Tracheal epithelial cell (primary cell): Measurements from ENCODE around the gene FBXO17. TPM values are rescaled to one million over a fixed set of nuclear protein-coding genes. Genes with fewer than 3 reads are reported as not detected.

Experiments
- total RNA-seq: library from RNA; depleted of rRNA; stranded (reverse); fragments of >200 nt; gene quantifications from 2 replicates; pipeline ENCODE4 v1.2.1, GENCODE V29; 2014

Gene FBXO17
- total RNA-seq: 24.3 and 27.7 TPM in 2 replicates

GRCh38 chr19:38975214-38975860 is at the start of gene FBXO17:
Gene FBXO17, minus strand, starts transcription at chr19:38975742. Its CDS starts 25,423 bp downstream, at chr19:38950319.

GRCh38 chr19:38930776-38931520 is 44.6 kb downstream of the FBXO17 start, which contains the start of gene MRPS12:
Gene MRPS12, plus strand, starts transcription at chr19:38930944. Its CDS starts 351 bp downstream, at chr19:38931295.

GRCh38 chr19:38929929-38930775 is 45.4 kb downstream of the FBXO17 start, which contains the start of gene SARS2:
Gene SARS2, minus strand, starts transcription at chr19:38930763. Its CDS starts 27 bp downstream, at chr19:38930736.

GRCh38 chr19:38899447-38900201 is 75.9 kb downstream of the FBXO17 start, which contains the start of the genes NFKBIB and SIRT2:
Gene NFKBIB, plus strand, starts transcription at chr19:38899969. Its CDS starts 64 bp downstream, at chr19:38900033.
Gene SIRT2, minus strand, starts transcription at chr19:38899618. Its CDS starts 97 bp downstream, at chr19:38899521.

Other genes with a start within 250 kb of the FBXO17 start
- 5.3 and 7.7 TPM in 2 replicates for gene CAPN12, start 231.3 kb downstream of the FBXO17 start, total RNA-seq
- gene LGALS7, start 202.2 kb downstream of the FBXO17 start, total RNA-seq: 11.6 and 438 TPM in 2 replicates
- gene LGALS7B, start 186.5 kb downstream of the FBXO17 start, total RNA-seq: 85.8 and 4,166 TPM in 2 replicates
- 0.21 TPM in 1 of 2 replicates, not detected in the other for gene LGALS4, start 162.8 kb downstream of the FBXO17 start, total RNA-seq
- gene ECH1, start 143.9 kb downstream of the FBXO17 start, total RNA-seq: 23.1 and 30.5 TPM in 2 replicates
- 162 and 166 TPM in 2 replicates for gene HNRNPL, start 125.8 kb downstream of the FBXO17 start, total RNA-seq
- 14.7 and 32.2 TPM in 2 replicates for gene RINL, start 97.5 kb downstream of the FBXO17 start, total RNA-seq
- 68.8 and 74.9 TPM in 2 replicates for gene SIRT2, start 76.1 kb downstream of the FBXO17 start, total RNA-seq
- 13.4 and 21.2 TPM in 2 replicates for gene NFKBIB, start 75.8 kb downstream of the FBXO17 start, total RNA-seq
- 0.21 TPM in 1 of 2 replicates, not detected in the other for gene CCER2, start 63.6 kb downstream of the FBXO17 start, total RNA-seq
- 14.1 and 14.9 TPM in 2 replicates for gene SARS2, start 45.0 kb downstream of the FBXO17 start, total RNA-seq
- gene MRPS12, start 44.8 kb downstream of the FBXO17 start, total RNA-seq: 60.5 and 70.6 TPM in 2 replicates
- 4.9 and 9.6 TPM in 2 replicates for gene FBXO27, start 56.8 kb upstream of the FBXO17 start, total RNA-seq
- gene ACP7, start 108.6 kb upstream of the FBXO17 start, total RNA-seq: 0.43 and 1.4 TPM in 2 replicates
- gene PAK4, start 150.0 kb upstream of the FBXO17 start, total RNA-seq: 5.5 and 9.2 TPM in 2 replicates
- gene NCCRP1, start 221.2 kb upstream of the FBXO17 start, total RNA-seq: 4.8 and 9.4 TPM in 2 replicates
- gene SYCN, start 228.5 kb upstream of the FBXO17 start, total RNA-seq: not detected in 2 replicates